GM19438 (cell line): ENCODE measurements around the gene MAGI2.
"Not testable (repeated sequence)": the region's sequence is repeated elsewhere in the genome, so short reads cannot be mapped to it uniquely, and the experiment has no call there.

Experiments
- ATAC-seq: cut with Tn5 transposase; IDR thresholded peaks from one replicate; pipeline ENCODE4 v1.9.1; 2021; ENCODE audit warnings: low read depth; ENCODE audit not compliant: unreplicated experiment

MAGI2 gene

DNA sequence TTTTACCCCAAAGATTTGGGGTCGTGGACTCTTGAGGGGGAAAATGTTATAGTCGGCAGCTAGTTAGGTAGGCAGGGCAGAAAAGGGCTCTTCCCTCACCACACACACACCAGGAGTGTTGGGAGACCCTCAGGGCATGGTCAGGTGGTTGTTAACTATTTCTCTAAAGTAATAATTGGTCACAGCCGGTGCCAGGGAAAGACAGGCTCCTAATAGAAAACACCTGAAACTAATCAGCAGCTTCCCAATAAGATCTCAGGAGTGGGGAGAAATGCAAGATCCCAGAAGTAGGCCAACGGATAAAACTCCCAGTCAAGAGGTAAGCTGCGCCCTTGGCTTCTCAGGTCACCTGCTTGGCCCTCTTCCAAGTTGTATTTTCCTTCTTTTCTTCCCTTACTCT is 1441.8 kb downstream of the MAGI2 start:
- ATAC-seq = no peak

DNA sequence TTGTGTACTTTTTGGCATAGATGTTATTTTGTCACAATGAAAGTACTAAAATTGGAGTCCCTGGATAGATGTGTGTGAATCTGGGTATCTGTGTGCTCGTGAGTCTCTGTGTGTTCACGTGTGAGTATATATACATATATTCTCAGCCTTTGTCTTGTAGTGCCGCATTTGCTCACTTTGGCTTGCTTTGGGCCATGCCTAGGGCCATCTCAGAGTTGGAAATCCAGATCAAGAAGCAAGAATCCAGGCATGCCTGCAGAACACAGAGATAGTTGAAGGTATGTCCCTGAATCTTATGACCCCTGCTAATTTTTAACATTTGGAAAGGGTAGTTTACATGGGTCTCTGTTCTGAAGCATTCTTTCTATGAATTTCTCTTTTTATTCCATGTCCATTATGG is 1446.2 kb downstream of the MAGI2 start:
- ATAC-seq = no peak

GRCh38 chr7:78006063-78006755 is 1447.3 kb downstream of the MAGI2 start:
- ATAC-seq = no peak

DNA sequence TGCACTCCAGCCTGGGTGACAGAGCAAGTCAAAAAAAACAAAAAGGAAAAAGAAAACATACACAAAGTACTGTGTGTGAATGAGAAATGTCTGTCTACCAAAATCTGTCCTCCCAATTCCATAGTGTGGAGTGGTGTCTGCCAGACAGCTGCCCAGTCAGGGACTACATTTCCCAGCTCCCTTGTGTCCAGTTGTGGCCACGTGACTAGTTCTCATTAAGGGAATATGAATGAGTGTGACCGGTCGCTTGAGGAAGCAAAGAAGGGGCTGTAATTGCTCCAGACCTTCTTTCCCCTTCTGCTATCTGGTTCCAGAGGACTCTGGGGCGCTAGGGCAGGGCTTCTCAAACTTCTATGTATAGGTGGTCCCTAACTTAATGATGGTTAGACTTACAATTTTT is 1450.8 kb downstream of the MAGI2 start:
- no peak for ATAC-seq

DNA sequence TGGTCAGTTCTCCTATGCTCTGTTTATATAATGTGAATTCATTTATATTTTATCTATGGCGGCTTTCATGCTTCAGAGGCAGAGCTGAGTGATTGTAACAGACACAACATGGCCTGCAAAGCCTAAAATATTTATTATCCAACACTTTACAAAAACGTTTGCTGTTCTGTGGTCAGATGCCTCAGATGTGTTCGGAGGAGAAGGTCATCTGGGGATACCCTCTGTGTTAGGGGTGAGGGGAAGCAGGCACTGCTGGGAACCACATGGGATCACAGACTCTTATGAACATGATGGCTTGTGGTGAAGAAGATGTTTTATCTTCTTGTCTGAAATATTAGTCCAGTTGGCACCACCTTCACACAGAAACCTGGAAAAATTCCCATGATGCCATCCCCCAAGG is 1451.4 kb downstream of the MAGI2 start:
- ATAC-seq = no peak

GRCh38 chr7:77999168-77999567 is 1454.3 kb downstream of the MAGI2 start:
- not testable (repeated sequence) for ATAC-seq

DNA sequence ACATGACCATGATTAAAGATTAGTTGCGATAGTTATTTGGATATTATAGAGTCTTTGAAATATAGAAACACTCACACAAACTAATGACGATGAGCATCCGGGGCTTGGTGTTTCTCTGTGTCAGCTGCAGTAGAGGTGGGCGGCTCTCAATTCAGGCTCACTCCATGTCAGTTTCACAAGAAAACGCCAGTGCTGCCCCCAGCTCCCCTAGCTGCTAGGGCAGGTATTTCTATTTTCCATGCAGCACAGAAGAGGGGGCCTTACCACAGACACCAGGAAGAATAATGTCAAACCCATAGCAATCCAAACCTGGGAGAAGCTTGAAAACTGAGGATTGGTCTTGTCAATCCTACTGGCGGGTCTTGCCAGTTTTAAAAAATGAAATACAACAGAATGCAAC is 1457.8 kb downstream of the MAGI2 start:
- ATAC-seq = no peak

GRCh38 chr7:77993838-77994237 is 1459.6 kb downstream of the MAGI2 start:
- no peak for ATAC-seq

GRCh38 chr7:77991656-77992055 is 1461.8 kb downstream of the MAGI2 start:
- no peak for ATAC-seq

DNA sequence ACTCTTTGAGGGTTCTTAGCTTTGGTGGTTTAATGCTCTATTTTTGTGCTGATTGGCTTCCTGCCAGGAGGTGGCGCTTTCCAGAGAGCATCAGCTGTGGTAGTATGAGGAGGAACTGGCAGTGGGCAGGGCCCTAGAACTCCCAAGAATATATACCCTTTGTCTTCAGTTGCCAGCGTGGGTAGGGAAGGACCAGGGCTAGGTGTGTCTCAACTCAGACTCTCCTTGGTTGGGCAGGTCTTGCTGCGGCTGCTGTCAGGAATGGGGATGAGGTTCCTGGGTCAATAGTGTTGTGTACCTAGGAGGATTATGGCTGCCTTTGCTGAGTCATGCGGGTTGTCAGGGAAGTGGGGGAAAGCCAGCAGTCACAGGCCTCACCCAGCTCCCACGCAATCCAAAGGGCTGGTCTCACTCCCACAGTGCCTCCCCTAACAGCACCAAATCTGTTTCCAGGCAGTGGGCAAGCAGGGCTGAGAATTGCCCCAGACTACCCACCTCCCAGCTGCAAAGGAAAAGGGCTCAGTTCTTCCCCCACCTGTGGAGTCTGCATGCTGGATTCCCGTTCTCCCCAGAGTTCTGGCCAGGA is 1463.4 kb downstream of the MAGI2 start:
- no peak for ATAC-seq

- ATAC-seq = no peak
Measured at GRCh38 chr7:77985974-77986339, 1467.5 kb downstream of the MAGI2 start.

DNA sequence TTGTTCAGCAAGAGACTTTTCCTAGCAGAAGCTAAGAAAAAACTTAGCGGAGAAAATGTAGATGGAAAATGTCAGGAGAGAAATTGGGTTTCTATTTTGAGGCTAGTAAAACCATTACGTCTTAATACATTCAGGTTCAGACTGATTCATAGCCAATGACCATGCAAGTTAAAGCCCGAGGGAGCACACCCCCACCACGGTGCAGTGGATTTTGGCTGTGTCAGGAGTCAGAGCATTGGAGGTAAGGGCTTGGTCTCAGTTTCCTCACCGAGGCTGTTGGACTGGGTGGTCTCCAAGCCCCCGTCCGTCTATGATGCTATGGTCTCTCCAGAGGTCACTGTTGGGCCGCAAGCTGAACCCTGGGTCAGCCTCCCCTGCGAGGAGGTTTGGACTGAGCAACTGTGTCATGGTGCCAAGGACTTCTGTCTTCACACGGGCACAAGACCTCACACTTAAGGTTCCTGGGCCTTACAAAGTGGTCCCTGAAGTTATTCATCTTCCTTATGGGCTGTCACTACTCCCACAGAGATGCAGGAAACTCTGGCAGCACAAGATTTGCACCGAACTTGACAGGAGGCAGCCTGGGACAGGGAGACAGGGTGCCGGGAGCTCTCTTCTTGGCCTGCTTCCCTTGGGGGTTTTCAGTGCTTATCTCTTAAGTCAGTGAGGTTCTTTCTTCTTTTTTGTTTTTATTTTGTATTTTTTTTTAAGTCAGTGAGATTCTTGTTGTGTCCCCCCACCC is 1468.1 kb downstream of the MAGI2 start:
- no peak for ATAC-seq

DNA sequence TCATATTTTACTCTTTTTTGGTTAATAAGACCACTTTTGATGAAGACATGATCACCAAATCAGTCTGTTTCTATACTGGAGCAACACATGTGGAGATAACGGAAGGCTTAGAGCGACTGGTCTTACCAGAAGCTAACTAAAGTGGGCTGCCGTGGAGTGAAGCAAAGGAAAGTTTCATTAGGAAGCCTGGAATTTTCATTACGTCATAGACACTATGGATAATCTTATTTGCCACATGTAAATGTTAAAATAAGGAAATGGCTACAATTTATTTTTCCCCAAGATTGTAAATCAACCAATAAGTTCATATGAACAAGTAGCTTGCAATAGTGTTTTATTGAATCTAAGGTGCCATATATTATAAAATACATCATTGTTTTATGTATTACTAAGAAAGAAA is 1469.5 kb downstream of the MAGI2 start:
- no peak for ATAC-seq

GRCh38 chr7:77982926-77983550 is 1470.4 kb downstream of the MAGI2 start:
- no peak for ATAC-seq

DNA sequence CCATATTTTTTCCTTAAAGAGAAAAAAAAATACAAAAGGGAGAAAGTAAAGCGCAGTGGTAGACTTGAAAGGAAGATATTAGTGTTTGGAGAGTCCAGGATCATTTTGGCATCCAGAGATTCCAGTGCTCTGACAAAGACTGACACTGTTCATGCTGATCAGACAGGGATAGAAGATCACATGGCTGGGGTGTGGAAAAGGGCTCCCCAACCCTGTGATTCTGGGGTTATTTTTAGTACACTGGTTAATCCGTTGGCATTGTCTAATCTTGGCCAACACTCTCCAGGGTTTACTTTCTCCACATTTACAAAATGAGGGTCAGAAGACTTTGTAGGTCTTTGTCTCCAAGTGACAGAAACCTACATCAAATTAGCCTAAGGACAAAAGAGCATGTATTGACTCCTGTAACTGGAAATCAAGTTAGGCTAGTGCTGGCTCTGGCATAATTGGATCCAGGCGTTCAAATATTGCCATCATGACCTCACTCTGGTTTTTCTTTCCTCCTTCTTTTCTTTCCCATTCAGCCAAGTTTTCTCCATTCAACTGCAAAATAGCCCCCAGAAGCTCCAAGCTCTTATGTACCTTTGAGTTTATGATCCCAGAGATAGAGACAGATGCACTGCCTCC is 1473.3 kb downstream of the MAGI2 start:
- ATAC-seq = no peak

GRCh38 chr7:77979219-77979618 is 1474.2 kb downstream of the MAGI2 start:
- no peak for ATAC-seq

GRCh38 chr7:77975672-77976480 is 1477.6 kb downstream of the MAGI2 start:
- no peak for ATAC-seq

DNA sequence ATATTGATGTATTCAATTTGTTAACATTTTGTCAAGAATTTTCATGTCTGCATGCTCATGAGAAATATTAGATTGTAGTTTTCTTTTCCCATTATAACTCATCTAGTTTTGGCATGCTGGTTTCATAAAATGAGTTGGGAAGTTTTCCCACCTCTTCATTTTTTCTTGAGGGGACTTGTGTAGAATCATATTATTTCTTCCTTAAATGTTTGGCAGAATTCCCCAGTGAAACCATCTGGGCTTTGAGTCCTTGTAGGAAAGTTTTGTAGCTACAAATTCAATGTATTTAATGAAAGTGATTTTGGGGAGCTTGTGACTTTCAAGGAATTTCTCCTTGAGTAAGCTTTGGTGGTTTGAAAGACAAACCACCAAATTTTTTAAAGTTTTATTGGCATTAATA is 1481.7 kb downstream of the MAGI2 start:
- ATAC-seq = no peak

GRCh38 chr7:77967429-77967828 is 1486.0 kb downstream of the MAGI2 start:
- ATAC-seq = no peak
